Fibroblast of lung (primary cell): ENCODE results near the gene SLC25A24. TPM values are rescaled to one million over a fixed set of nuclear protein-coding genes. Genes with fewer than 3 reads are reported as not detected.
"Not testable (repeated sequence)": the region's sequence is repeated elsewhere in the genome, so short reads cannot be mapped to it uniquely, and the experiment has no call there.

Experiments
- DNase-seq, 2 donors: peaks; one replicate each; pipeline versions ENCODE4 v3.0.0 to v3.0.0-alpha.2; 2010; ENCODE audit warnings: low read depth in 2 of 2
- H2AFZ ChIP-seq: 2 replicates; pipeline ENCODE4 v1.5.1; 2012; ENCODE audit warnings: low read length, control low read depth, inconsistent platforms
- H3K27ac ChIP-seq: 2 replicates; pipeline ENCODE4 v1.5.1; 2011; ENCODE audit warnings: low read length, control low read depth; ENCODE audit not compliant: insufficient read depth
- H3K27me3 ChIP-seq: 2 replicates; pipeline ENCODE4 v1.5.1; 2011; ENCODE audit warnings: mild to moderate bottlenecking, low read length; ENCODE audit not compliant: control insufficient read depth, insufficient read depth
- H3K36me3 ChIP-seq: 2 replicates; pipeline ENCODE4 v1.5.1; 2011; ENCODE audit warnings: low read length; ENCODE audit not compliant: control insufficient read depth, insufficient read depth
- H3K4me1 ChIP-seq: 2 replicates; pipeline ENCODE4 v1.5.1; 2011; ENCODE audit warnings: low read length; ENCODE audit not compliant: control insufficient read depth, insufficient read depth; ENCODE audit errors: extremely low read depth
- H3K4me2 ChIP-seq: 2 replicates; pipeline ENCODE4 v1.5.1; 2011; ENCODE audit warnings: low read length, control low read depth; ENCODE audit not compliant: insufficient read depth; ENCODE audit errors: extremely low read depth
- H3K4me3 ChIP-seq, 4 experiments: fragments of 200-600 bp in 1 of 4; sonication (generic) in 1 of 4; replicated peaks in 1 of 4; 2 replicates each; pipeline ENCODE4 v1.5.1; 2011 to 2016; ENCODE audit warnings: low read length in 4 of 4, low read depth in 3 of 4, mild to moderate bottlenecking in 3 of 4, control low read depth in 2 of 4, inconsistent platforms in 1 of 4, mixed read lengths in 1 of 4; ENCODE audit not compliant: insufficient read depth in 1 of 4; ENCODE audit errors: control extremely low read depth in 1 of 4
- H3K79me2 ChIP-seq: 2 replicates; pipeline ENCODE4 v1.5.1; 2012; ENCODE audit warnings: mild to moderate bottlenecking, low read length, inconsistent platforms; ENCODE audit not compliant: control insufficient read depth, insufficient read depth
- H3K9ac ChIP-seq: 2 replicates; pipeline ENCODE4 v1.5.1; 2011; ENCODE audit warnings: mild to moderate bottlenecking, low read length, control low read depth; ENCODE audit not compliant: insufficient read depth
- H3K9me3 ChIP-seq: 2 replicates; pipeline ENCODE4 v1.5.1; 2012; ENCODE audit warnings: low read depth, low read length; ENCODE audit not compliant: control insufficient read depth, insufficient read depth
- H4K20me1 ChIP-seq: 2 replicates; pipeline ENCODE4 v1.5.1; 2011; ENCODE audit warnings: low read length; ENCODE audit not compliant: control insufficient read depth, insufficient read depth; ENCODE audit errors: extremely low read depth
- CTCF ChIP-seq, 2 donors: IDR thresholded peaks in 1 of 2; conservative IDR thresholded peaks in 1 of 2; 1 replicate in 1 of 2; 2 replicates in 1 of 2; pipeline ENCODE4 v1.5.1; 2011 to 2012; ENCODE audit warnings: low read length in 2 of 2, control low read depth in 1 of 2, inconsistent platforms in 1 of 2, low read depth in 1 of 2, mild to moderate bottlenecking in 1 of 2
- EZH2 ChIP-seq: IDR thresholded peaks from 2 replicates; pipeline ENCODE4 v1.5.1; 2012; ENCODE audit warnings: low read length, control low read depth, mild to moderate bottlenecking; ENCODE audit errors: missing control alignments
- polyA minus RNA-seq: library from RNA; depleted of rRNA, polyadenylated mRNA; stranded (reverse); fragments of >200 nt; gene quantifications from 2 replicates; pipeline ENCODE4 v1.2.3, GENCODE V29; 2011; ENCODE audit warnings: low replicate concordance
- polyA plus RNA-seq, 2 donors: library from polyadenylated mRNA; depleted of rRNA in 1 of 2; stranded (reverse) in 1 of 2; unstranded in 1 of 2; fragments of >200 nt; gene quantifications; 2 replicates each; pipeline ENCODE4 v1.2.1, GENCODE V29; 2011 to 2012; ENCODE audit warnings: missing spikeins in 1 of 2
- total RNA-seq: library from RNA; depleted of rRNA; stranded (reverse); fragments of >200 nt; gene quantifications from 2 replicates; pipeline ENCODE4 v1.2.1, GENCODE V29; 2014

Gene SLC25A24
- total RNA-seq (44.4 and 51.2 TPM in 2 replicates), polyA plus RNA-seq (51.1 and 51.6 TPM in 2 replicates), polyA minus RNA-seq (5.8 and 11.9 TPM in 2 replicates)
- 32.9 and 33.7 TPM in 2 replicates for polyA plus RNA-seq (2012)

- Histone ChIP-seq H3K27me3 (no peaks in the 10 kb centered on the region), H3K9me3 (no peaks in the 10 kb centered on the region), H3K27ac (peak within 1 kb of the TSS; percentile 95), H2AFZ (peak within 1 kb of the TSS; percentile 90), H3K4me3 (peak within 1 kb of the TSS; percentile 75 to 98 (median 92)), H3K36me3 (peaks cover 8% of the 10 kb centered on the region), H4K20me1 (no peaks in the 10 kb centered on the region), H3K4me2 (peak within 1 kb of the TSS; percentile 85), H3K4me1 (peaks cover 3% of the 10 kb centered on the region), H3K9ac (peak within 1 kb of the TSS; percentile 94), H3K79me2 (peaks cover 50% of the 10 kb centered on the region)
- TF ChIP-seq EZH2 (no peak), CTCF (conservative IDR thresholded peaks at IDR 0.05 in 1 of 2, IDR thresholded peaks at IDR 0.05 in 1 of 2; ENCODE audit: low read depth in 1 of 2, low read length in 2 of 2) (no peak)
- DNase-seq = peak; percentile 79
Measured at GRCh38 chr1:108199781-108200686, at the start of gene SLC25A24. SLC25A24 (minus strand) TSS chr1:108200343; CDS start chr1:108200138, 205 bp downstream.

- H3K4me2 ChIP-seq, H3K4me1 ChIP-seq, H3K9me3 ChIP-seq, H3K27me3 ChIP-seq, H3K4me3 ChIP-seq, H4K20me1 ChIP-seq, DNase-seq, H2AFZ ChIP-seq, H3K27ac ChIP-seq, H3K79me2 ChIP-seq, H3K36me3 ChIP-seq, H3K9ac ChIP-seq: not testable (repeated sequence)
Measured at GRCh38 chr1:108243976-108244375, 43.8 kb upstream of the SLC25A24 start, which contains the start of gene NBPF4. NBPF4 (minus strand) TSS chr1:108244076; CDS start chr1:108243761, 315 bp downstream.

GRCh38 chr1:108239426-108239825 is 39.3 kb upstream of the SLC25A24 start:
- not testable (repeated sequence) for H3K9me3 ChIP-seq, H3K27ac ChIP-seq, H3K4me2 ChIP-seq, H3K4me3 ChIP-seq, DNase-seq, H4K20me1 ChIP-seq, H3K36me3 ChIP-seq, H2AFZ ChIP-seq, H3K27me3 ChIP-seq, H3K79me2 ChIP-seq, H3K4me1 ChIP-seq, H3K9ac ChIP-seq

GRCh38 chr1:108235308-108235707 is 35.2 kb upstream of the SLC25A24 start:
- H3K27me3 ChIP-seq, H3K27ac ChIP-seq, H3K4me1 ChIP-seq, H3K36me3 ChIP-seq, H3K9me3 ChIP-seq, H3K79me2 ChIP-seq, H3K4me2 ChIP-seq, DNase-seq, H4K20me1 ChIP-seq, H3K9ac ChIP-seq, H3K4me3 ChIP-seq, H2AFZ ChIP-seq: not testable (repeated sequence)

GRCh38 chr1:108232183-108232582 is 32.0 kb upstream of the SLC25A24 start:
- H3K36me3 ChIP-seq, H3K4me2 ChIP-seq, H3K79me2 ChIP-seq, DNase-seq, H3K27ac ChIP-seq, H3K9me3 ChIP-seq, H2AFZ ChIP-seq, H3K27me3 ChIP-seq, H3K9ac ChIP-seq, H3K4me3 ChIP-seq, H4K20me1 ChIP-seq, H3K4me1 ChIP-seq: not testable (repeated sequence)

- not testable (repeated sequence) for H3K4me2 ChIP-seq, H3K9me3 ChIP-seq, H3K27ac ChIP-seq, H3K36me3 ChIP-seq, H3K4me1 ChIP-seq, H3K4me3 ChIP-seq, H4K20me1 ChIP-seq, DNase-seq, H3K9ac ChIP-seq, H2AFZ ChIP-seq, H3K27me3 ChIP-seq, H3K79me2 ChIP-seq
Measured at GRCh38 chr1:108229976-108230375, 29.8 kb upstream of the SLC25A24 start.
